BE2C (cell line): ENCODE data around the gene TMEM250.

Experiments
- DNase-seq: peaks from one replicate; pipeline ENCODE4 v3.0.0-alpha.2; 2020
- H3K27me3 ChIP-seq: fragments of 250-450 bp; sonication (Bioruptor Pico); 2 replicates; pipeline ENCODE4 v1.5.1; 2020; ENCODE audit warnings: mild to moderate bottlenecking
- H3K36me3 ChIP-seq: fragments of 250-450 bp; sonication (Bioruptor Pico); 2 replicates; pipeline ENCODE4 v1.5.1; 2020; ENCODE audit warnings: mild to moderate bottlenecking
- H3K4me1 ChIP-seq: fragments of 250-450 bp; sonication (Bioruptor Pico); 2 replicates; pipeline ENCODE4 v1.5.1; 2020
- H3K4me3 ChIP-seq: 2 replicates; pipeline ENCODE4 v1.5.1; 2011; ENCODE audit warnings: low read depth, low read length
- H3K9me3 ChIP-seq: fragments of 250-450 bp; sonication (Bioruptor Pico); 2 replicates; pipeline ENCODE4 v1.5.1; 2020
- TF ChIP-seq, protein P1 (sequence below): IDR thresholded peaks from 2 replicates; pipeline ENCODE4 v1.5.1; 2012; ENCODE audit warnings: mild to moderate bottlenecking, low read depth, low read length

The TMEM250 gene

DNA sequence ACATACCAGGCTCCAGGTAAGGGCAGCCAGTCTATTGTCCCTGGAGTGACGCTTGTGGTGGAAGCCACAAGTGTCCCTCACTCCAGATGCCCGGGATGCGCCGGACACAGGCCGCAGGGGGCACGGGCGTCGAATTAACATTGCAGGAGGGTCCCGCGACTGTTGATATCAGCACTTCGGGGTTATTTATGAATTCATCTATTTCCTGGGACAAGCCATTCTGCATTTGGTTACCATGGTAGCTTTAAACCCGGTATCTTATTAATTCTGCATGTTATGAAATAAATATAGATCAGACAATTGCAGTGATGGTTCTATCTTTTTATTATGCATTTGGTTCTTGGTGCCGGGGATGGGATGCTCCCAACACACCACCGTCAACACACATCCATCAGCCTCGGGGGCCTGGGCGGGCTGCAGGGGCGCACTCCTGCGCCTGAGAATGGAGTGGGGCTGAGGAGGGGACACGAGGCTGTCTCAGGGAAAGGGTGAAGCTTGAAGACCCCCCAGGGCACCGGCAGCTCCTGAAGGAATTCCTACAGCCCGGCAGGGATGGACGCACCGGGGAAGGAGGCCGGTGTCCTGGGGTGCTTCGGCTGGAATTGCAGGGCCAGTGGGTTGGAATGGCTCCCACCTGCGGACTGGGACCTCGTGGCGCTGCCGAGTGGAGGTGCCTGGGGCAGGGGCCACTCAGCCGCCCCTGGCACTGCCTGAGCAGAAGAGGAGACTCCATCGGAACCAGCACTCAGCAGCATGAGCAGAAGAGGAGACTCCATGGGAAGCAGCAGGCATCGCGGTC is 17.7 kb upstream of the TMEM250 start:
- no peak for DNase-seq
- Histone ChIP-seq H3K36me3 (no peaks in the 10 kb centered on the region), H3K27me3 (peaks cover 28% of the 10 kb centered on the region), H3K4me3 (no peak overlapping the region), H3K9me3 (no peaks in the 10 kb centered on the region), H3K4me1 (no peaks in the 10 kb centered on the region; the same call in 1 of the 2 replicates)
- TF ChIP-seq, protein P1, sequence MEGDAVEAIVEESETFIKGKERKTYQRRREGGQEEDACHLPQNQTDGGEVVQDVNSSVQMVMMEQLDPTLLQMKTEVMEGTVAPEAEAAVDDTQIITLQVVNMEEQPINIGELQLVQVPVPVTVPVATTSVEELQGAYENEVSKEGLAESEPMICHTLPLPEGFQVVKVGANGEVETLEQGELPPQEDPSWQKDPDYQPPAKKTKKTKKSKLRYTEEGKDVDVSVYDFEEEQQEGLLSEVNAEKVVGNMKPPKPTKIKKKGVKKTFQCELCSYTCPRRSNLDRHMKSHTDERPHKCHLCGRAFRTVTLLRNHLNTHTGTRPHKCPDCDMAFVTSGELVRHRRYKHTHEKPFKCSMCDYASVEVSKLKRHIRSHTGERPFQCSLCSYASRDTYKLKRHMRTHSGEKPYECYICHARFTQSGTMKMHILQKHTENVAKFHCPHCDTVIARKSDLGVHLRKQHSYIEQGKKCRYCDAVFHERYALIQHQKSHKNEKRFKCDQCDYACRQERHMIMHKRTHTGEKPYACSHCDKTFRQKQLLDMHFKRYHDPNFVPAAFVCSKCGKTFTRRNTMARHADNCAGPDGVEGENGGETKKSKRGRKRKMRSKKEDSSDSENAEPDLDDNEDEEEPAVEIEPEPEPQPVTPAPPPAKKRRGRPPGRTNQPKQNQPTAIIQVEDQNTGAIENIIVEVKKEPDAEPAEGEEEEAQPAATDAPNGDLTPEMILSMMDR = no peak

DNA sequence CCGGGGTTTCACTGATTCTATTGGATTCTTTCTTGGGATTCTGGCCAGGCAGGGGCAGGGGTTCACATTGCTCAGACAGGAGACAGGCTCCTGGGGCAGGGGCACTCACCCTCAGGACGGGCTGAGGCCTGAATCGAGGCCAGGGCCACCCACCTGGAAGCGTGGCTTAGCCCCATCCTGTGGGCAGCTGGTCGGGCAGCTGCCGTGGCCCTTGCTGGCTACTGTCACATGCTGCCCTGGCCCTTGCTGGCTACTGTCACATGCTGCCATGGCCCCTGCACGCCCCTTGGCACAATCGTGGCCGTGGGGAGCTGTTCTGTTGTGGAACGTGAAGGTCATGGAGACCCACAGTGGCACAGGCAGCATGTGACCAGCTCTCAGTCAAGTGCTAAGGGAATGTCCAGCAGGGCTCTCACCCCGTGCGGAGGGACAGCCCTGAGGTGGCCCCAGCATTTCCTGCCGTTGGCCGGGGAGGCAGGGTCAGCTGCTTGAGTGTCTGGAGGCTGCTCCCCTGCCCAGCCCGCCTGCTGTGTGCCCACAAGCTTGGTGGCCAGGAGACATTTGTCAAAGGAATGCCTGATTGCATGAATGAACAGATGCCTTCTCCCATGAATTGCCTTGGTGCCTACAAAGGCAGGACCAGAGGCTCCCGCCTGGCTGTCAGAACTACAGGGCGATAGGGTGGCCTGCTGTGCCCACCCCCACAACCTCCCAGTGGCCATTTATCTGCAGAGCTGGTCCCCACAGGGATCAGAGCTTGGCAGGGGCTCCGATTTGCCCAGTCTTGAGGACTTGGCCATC is 16.9 kb upstream of the TMEM250 start:
- Histone ChIP-seq H3K27me3 (peaks cover 28% of the 10 kb centered on the region), H3K4me3 (no peak overlapping the region), H3K9me3 (no peaks in the 10 kb centered on the region), H3K36me3 (no peaks in the 10 kb centered on the region), H3K4me1 (no peaks in the 10 kb centered on the region)
- TF ChIP-seq, protein P1 = no peak
- DNase-seq = no peak

DNA sequence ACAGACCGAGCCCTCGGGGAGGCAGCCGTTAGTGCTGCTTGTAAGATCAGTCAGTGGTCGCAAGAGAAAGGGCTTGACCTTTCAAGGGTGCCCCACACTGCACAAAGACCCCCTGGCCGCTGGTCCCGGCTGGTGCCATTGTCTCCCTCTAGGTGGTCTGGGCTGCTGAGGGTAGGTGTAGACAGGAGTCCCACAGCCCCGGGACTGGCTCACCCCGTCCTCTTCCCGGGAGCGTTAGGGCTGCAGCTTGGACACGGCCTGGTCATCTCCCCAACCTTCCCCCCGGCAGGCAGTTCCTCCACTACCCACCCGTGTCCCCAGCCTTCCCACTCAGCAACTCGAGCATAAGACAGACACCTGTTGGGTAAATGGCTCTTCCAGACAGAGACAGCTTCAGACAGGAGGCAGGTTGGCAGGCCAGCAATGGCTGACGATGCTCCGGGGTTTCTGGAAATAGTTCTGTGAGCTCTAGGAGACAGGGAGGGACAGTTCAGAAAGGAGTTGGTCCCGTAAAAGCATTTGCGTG is 15.3 kb upstream of the TMEM250 start:
- Histone ChIP-seq H3K36me3 (no peaks in the 10 kb centered on the region), H3K4me1 (no peaks in the 10 kb centered on the region), H3K9me3 (no peaks in the 10 kb centered on the region), H3K4me3 (peak overlapping the region; percentile 42), H3K27me3 (peaks cover 28% of the 10 kb centered on the region)
- no peak for DNase-seq
- TF ChIP-seq, protein P1 = no peak

DNA sequence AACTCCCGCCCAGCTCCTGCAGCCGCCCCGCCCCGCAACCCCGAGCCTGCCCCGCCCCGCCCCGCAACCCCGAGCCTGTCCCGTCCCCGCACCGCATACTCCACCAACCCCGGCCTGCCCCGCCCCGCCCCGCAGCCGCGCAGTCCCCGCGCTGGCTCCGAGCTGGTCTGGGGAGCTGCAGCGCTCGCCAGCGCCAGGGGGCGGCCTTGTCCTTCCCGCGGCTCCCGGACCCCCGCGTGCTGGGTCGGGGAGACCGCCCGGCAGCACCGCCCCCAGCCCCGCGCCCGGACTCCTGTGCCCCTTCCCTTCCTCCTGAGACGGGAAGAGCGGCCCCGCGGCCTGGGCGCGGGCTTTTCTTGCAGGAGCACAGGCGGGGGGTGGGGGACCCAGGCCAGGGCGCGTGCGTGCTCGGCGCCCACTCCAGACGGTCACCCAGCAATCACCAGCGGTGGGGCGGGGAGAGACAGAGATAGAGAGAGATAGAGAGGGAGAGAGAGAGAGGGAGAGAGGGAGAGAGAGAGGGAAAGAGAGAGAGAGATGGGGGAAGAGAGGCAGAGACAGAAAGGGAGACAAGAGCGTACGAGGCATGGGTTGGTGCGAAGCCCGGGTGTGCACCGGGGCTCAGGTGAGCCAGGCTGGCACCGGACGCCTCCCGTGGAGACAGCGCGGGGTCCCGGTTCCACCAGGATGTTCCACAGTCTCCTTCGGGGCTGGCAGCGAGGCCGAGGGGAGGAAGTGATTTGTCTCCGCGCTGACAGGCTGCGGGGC is 14.7 kb upstream of the TMEM250 start:
- H3K27me3 ChIP-seq = peaks cover 28% of the 10 kb centered on the region
- DNase-seq = peak; percentile 79
- H3K9me3 ChIP-seq = no peaks in the 10 kb centered on the region
- no peaks in the 10 kb centered on the region for H3K36me3 ChIP-seq
- TF ChIP-seq, protein P1 = peak; percentile 55
- peak overlapping the region; percentile 42 for H3K4me3 ChIP-seq
- no peaks in the 10 kb centered on the region for H3K4me1 ChIP-seq

DNA sequence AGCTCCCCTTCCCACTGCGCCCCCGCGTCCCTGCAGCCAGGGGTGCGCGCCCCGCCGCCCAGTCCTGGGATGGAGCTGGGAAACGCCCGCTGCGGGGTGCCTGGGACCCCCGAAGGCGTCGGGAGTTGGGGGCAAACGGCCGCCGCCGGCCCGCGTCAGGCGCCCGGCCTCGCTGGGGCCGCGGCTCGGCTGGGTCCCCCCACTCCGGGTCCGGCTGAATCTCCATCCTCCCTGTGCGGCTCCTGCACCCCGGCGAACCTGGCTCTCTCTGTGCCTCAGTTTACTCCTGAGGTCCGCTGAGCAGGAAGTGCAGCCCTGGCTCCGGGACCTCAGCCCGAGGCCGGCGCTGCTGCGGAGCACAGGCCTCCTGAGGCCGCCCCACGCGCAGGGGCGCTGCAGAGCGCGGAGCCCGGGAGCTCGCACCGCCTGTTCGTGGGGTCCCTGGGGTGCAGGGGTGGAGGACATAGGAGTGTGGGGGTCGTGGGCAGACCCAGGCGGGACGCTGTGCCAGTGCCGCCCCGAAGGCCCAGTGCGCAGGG is 13.9 kb upstream of the TMEM250 start:
- Histone ChIP-seq H3K4me1 (no peaks in the 10 kb centered on the region), H3K9me3 (no peaks in the 10 kb centered on the region), H3K4me3 (no peak overlapping the region), H3K27me3 (peaks cover 28% of the 10 kb centered on the region), H3K36me3 (no peaks in the 10 kb centered on the region)
- TF ChIP-seq, protein P1 = no peak
- no peak for DNase-seq
